Activated CD4-positive, alpha-beta memory T cell treated with anti-CD3 and anti-CD28 coated beads for 36 hours (primary cell): ENCODE measurements around the gene POU3F3. TPM values are rescaled to one million over a fixed set of nuclear protein-coding genes. Genes with fewer than 3 reads are reported as not detected.

ENCODE experiments used
- CTCF ChIA-PET: fragments of 350-600 bp; sonication (Branson Sonifier 250); formaldehyde crosslinking; loops from one replicate; lab custom pipeline; 2021; ENCODE audit warnings: antibody characterized with exemption, inconsistent platforms; lab: Charles Lee
- POLR2A ChIA-PET: fragments of 350-600 bp; sonication (Branson Sonifier 250); formaldehyde crosslinking; loops from one replicate; lab custom pipeline; 2021; ENCODE audit warnings: antibody characterized with exemption; lab: Charles Lee
- DNase-seq: peaks from one replicate; pipeline ENCODE4 v3.0.0-alpha.2; 2020
- H3K27ac Mint-ChIP-seq: one replicate; pipeline ENCODE4 v1.8.0; 2021; ENCODE audit warnings: mixed read lengths
- H3K27me3 Mint-ChIP-seq: one replicate; pipeline ENCODE4 v1.8.0; 2021; ENCODE audit warnings: mixed read lengths
- H3K36me3 Mint-ChIP-seq: one replicate; pipeline ENCODE4 v1.8.0; 2021; ENCODE audit warnings: mixed read lengths
- H3K4me1 Mint-ChIP-seq: one replicate; pipeline ENCODE4 v1.8.0; 2021; ENCODE audit warnings: low read depth, mixed read lengths
- H3K4me3 Mint-ChIP-seq: one replicate; pipeline ENCODE4 v1.8.0; 2021; ENCODE audit warnings: mild to moderate bottlenecking, mixed read lengths
- H3K9me3 Mint-ChIP-seq: one replicate; pipeline ENCODE4 v1.8.0; 2021; ENCODE audit warnings: mixed read lengths
- intact Hi-C: fragments of 100-400 bp; cut with micrococcal nuclease; formaldehyde crosslinking; loops from one replicate; pipeline ENCODE4 v1.15.1; 2023
- total RNA-seq, 2 experiments: library from RNA; stranded (reverse); gene quantifications; one replicate each; pipeline ENCODE4 v1.2.3, GENCODE V29; 2021

The POU3F3 gene
- total RNA-seq, 2 experiments from 2014 or later, result not detected

GRCh38 chr2:104866122-104866864, 12.4 kb downstream of the POU3F3 start:
- Mint-ChIP-seq H3K4me1 (peaks cover 4% of the 10 kb centered on the region), H3K4me3 (no peak overlapping the region), H3K9me3 (no peaks in the 10 kb centered on the region), H3K27me3 (peaks cover 73% of the 10 kb centered on the region), H3K27ac (no peak overlapping the region), H3K36me3 (peaks cover 3% of the 10 kb centered on the region)
- POLR2A ChIA-PET, result no interaction called here
- intact Hi-C loops, result no loop called here
- CTCF ChIA-PET, result no interaction called here
- no peak for DNase-seq

DNA sequence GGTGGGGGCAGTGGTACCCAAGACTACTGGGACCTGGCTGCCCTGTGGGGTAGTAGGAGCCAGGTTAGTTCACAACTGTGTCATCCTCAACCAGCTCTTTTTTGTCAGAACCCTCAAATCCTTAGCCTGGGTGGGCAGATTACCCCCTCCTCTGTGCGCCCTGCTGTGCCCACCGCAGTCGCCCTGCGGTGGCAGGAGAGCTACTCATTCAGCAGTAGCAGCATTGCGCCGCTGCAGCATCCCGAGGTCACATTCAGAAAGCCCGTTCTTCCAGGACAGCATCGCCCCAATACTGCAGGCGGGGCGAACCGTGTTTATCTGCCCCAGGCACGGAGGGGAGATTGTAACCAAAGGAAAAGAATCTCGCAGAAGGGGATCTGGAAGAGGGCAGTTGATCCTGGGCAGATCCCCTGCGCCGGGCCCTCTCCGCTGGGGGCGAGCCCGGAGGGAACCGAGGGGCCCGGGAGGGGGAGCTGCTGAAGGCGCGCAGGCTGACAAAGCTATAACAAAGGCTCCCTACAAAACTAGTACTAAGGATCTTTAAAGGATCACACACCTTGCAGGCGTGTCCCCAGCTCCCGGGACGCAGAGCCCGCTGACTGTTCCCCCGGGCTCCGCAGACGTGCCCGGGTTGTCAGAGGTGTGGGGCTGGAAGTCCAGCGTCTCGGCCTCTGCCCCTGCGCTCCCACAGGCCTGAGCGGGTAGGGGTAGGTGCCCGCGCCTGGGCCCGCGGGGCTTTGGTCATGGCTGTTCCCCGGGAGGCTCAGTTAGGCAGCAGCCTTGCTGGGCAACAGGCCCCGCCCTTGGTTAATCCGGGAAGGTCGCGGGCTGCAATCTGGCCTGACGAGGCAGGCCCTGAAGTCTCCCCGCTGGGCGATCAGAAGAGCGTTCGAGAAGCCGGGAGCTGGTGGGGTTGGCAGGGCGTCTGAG, 13.2 kb downstream of the POU3F3 start:
- peaks cover 8% of the 10 kb centered on the region for H3K4me1 Mint-ChIP-seq
- no peak for DNase-seq
- CTCF ChIA-PET, result no interaction called here
- POLR2A ChIA-PET, result no interaction called here
- intact Hi-C loops, result no loop called here
- no peak overlapping the region for H3K4me3 Mint-ChIP-seq
- H3K27me3 Mint-ChIP-seq, result peaks cover 73% of the 10 kb centered on the region
- H3K27ac Mint-ChIP-seq, result no peak overlapping the region
- H3K36me3 Mint-ChIP-seq, result peaks cover under 1% of the 10 kb centered on the region
- H3K9me3 Mint-ChIP-seq, result no peaks in the 10 kb centered on the region

- intact Hi-C loops, result no loop called here
- Mint-ChIP-seq H3K9me3 (no peaks in the 10 kb centered on the region), H3K36me3 (no peaks in the 10 kb centered on the region), H3K27ac (no peak overlapping the region), H3K27me3 (peaks cover 78% of the 10 kb centered on the region), H3K4me3 (no peak overlapping the region), H3K4me1 (peaks cover 12% of the 10 kb centered on the region)
- ChIA-PET POLR2A (no interaction called here), CTCF (no interaction called here)
- DNase-seq, result no peak
These were observed 14.0 kb downstream of the POU3F3 start for GRCh38 chr2:104867813-104868504.

DNA sequence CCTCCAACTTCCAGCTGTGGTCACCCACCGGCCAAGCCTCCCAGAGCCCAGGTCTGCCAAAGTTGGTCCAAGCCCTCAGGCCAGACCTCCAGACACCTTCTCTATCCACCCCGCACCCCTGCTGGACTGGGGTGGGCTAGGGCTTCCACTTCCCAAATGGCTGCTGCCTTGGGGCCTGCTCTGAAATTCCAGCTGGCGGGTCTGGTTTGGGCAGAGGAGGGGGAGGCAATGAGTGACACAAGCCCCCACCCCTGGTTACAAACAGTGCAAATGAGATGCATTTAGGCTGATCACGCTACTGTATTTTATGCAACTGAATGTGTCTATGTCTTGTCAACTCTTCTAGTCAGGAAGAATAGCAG, 14.6 kb downstream of the POU3F3 start:
- H3K36me3 Mint-ChIP-seq, result no peaks in the 10 kb centered on the region
- ChIA-PET CTCF (no interaction called here), POLR2A (no interaction called here)
- peaks cover 74% of the 10 kb centered on the region for H3K27me3 Mint-ChIP-seq
- H3K4me1 Mint-ChIP-seq, result peaks cover 12% of the 10 kb centered on the region
- no peak overlapping the region for H3K27ac Mint-ChIP-seq
- no peak overlapping the region for H3K4me3 Mint-ChIP-seq
- no peaks in the 10 kb centered on the region for H3K9me3 Mint-ChIP-seq
- intact Hi-C loops, result no loop called here
- DNase-seq, result no peak

- ChIA-PET CTCF (interaction anchor here (1.1 to 1.5 kb wide), 2 partner anchors 21 to 22 kb away, joined by 3 to 4 read pairs; no protein-coding TSS in a partner anchor), POLR2A (no interaction called here)
- Mint-ChIP-seq H3K27me3 (peaks cover 75% of the 10 kb centered on the region), H3K4me3 (no peak overlapping the region), H3K4me1 (peaks cover 12% of the 10 kb centered on the region), H3K9me3 (no peaks in the 10 kb centered on the region), H3K36me3 (no peaks in the 10 kb centered on the region), H3K27ac (no peak overlapping the region)
- DNase-seq, result no peak
- intact Hi-C loops, result no loop called here
These were observed 16.4 kb downstream of the POU3F3 start for GRCh38 chr2:104870100-104870975.

- intact Hi-C loops, result no loop called here
- H3K27ac Mint-ChIP-seq, result no peak overlapping the region
- CTCF ChIA-PET, result no interaction called here
- POLR2A ChIA-PET, result no interaction called here
- H3K36me3 Mint-ChIP-seq, result no peaks in the 10 kb centered on the region
- H3K27me3 Mint-ChIP-seq, result peaks cover 64% of the 10 kb centered on the region
- no peak for DNase-seq
- no peak overlapping the region for H3K4me3 Mint-ChIP-seq
- peaks cover 12% of the 10 kb centered on the region for H3K4me1 Mint-ChIP-seq
- no peaks in the 10 kb centered on the region for H3K9me3 Mint-ChIP-seq
These were observed 17.7 kb downstream of the POU3F3 start for GRCh38 chr2:104871649-104871971.

- Mint-ChIP-seq H3K9me3 (no peaks in the 10 kb centered on the region), H3K4me1 (peaks cover 12% of the 10 kb centered on the region), H3K27ac (no peak overlapping the region), H3K4me3 (peak overlapping the region; percentile 12), H3K36me3 (no peaks in the 10 kb centered on the region), H3K27me3 (peaks cover 59% of the 10 kb centered on the region)
- CTCF ChIA-PET, result interaction anchor here (0.8 kb wide), 1 partner anchor 1710 kb away, joined by 3 read pairs; no protein-coding TSS in a partner anchor
- DNase-seq, result no peak
- intact Hi-C loops, result no loop called here
- POLR2A ChIA-PET, result no interaction called here
These were observed 18.3 kb downstream of the POU3F3 start for GRCh38 chr2:104871972-104872865.

GRCh38 chr2:104872866-104873688, 19.2 kb downstream of the POU3F3 start:
- Mint-ChIP-seq H3K27me3 (peaks cover 55% of the 10 kb centered on the region), H3K9me3 (no peaks in the 10 kb centered on the region), H3K27ac (no peak overlapping the region), H3K36me3 (no peaks in the 10 kb centered on the region), H3K4me1 (peaks cover 12% of the 10 kb centered on the region), H3K4me3 (peak overlapping the region; percentile 45)
- CTCF ChIA-PET, result interaction anchor here (0.6 to 0.8 kb wide), 2 partner anchors 88 to 1711 kb away, joined by 3 read pairs; no protein-coding TSS in a partner anchor
- intact Hi-C loops, result no loop called here
- DNase-seq, result peak; percentile 60
- POLR2A ChIA-PET, result no interaction called here

DNA sequence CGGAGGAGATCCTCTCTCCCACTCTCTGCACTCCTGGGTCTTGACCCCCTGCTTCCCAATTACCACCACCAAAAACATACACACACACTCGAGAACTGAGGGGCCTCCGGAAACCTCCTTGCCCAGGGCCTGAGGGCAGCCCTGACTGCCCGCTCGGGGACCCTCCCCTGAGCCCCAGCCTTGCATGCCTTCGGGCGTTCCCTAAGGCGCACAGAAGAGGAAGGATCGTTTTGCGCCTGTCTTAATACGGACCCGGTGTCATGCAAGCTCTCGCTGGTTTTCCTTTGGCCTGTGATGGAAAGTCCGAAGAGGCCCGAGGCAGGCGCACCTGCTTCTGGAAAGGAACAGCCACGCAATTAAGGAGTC, 19.8 kb downstream of the POU3F3 start:
- Mint-ChIP-seq H3K27me3 (peaks cover 50% of the 10 kb centered on the region), H3K4me1 (peaks cover 12% of the 10 kb centered on the region), H3K4me3 (no peak overlapping the region), H3K36me3 (no peaks in the 10 kb centered on the region), H3K27ac (no peak overlapping the region), H3K9me3 (no peaks in the 10 kb centered on the region)
- POLR2A ChIA-PET, result no interaction called here
- no peak for DNase-seq
- CTCF ChIA-PET, result no interaction called here
- intact Hi-C loops, result no loop called here

- CTCF ChIA-PET, result no interaction called here
These were observed 20.3 kb downstream of the POU3F3 start for GRCh38 chr2:104874230-104874629.

More at GRCh38 chr2:104874230-104874629, 20.3 kb downstream of the POU3F3 start:
- no peak overlapping the region for H3K4me3 Mint-ChIP-seq
- POLR2A ChIA-PET, result no interaction called here
- peaks cover 12% of the 10 kb centered on the region for H3K4me1 Mint-ChIP-seq
- peaks cover 51% of the 10 kb centered on the region for H3K27me3 Mint-ChIP-seq
- intact Hi-C loops, result no loop called here
- H3K27ac Mint-ChIP-seq, result no peak overlapping the region
- no peak for DNase-seq
- H3K9me3 Mint-ChIP-seq, result no peaks in the 10 kb centered on the region
- H3K36me3 Mint-ChIP-seq, result no peaks in the 10 kb centered on the region
